HG03378 (cell line): ENCODE data around the gene ADAP1.
A peak's percentile ranks its signal among the peaks of the same experiment; 100 is the strongest.

Experiments used
- ATAC-seq: cut with Tn5 transposase; IDR thresholded peaks from one replicate; pipeline ENCODE4 v1.9.1; 2021; ENCODE audit warnings: mild to moderate bottlenecking, moderate library complexity; ENCODE audit not compliant: unreplicated experiment

ADAP1 gene

DNA sequence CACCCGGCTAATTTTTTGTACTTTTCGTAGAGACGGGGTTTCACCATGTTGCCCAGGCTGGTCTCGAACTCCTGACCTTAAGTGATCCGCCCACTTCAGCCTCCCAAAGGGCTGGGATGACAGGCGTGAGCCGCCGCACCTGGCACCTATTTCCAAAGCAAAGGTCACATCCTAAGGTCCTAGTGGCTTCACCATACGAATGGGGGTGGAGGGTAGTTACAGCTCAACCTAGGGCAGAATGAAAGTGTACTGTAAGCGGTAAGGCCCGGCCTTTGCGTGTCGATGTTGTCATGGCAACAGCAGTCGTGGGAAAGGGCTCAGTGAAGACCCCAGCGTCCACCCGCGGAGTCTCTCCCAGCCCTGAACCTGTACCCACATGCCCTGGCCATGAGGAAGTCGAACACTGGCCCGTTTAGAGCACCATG lies 22.4 kb upstream of the ADAP1 start:
- no peak for ATAC-seq

DNA sequence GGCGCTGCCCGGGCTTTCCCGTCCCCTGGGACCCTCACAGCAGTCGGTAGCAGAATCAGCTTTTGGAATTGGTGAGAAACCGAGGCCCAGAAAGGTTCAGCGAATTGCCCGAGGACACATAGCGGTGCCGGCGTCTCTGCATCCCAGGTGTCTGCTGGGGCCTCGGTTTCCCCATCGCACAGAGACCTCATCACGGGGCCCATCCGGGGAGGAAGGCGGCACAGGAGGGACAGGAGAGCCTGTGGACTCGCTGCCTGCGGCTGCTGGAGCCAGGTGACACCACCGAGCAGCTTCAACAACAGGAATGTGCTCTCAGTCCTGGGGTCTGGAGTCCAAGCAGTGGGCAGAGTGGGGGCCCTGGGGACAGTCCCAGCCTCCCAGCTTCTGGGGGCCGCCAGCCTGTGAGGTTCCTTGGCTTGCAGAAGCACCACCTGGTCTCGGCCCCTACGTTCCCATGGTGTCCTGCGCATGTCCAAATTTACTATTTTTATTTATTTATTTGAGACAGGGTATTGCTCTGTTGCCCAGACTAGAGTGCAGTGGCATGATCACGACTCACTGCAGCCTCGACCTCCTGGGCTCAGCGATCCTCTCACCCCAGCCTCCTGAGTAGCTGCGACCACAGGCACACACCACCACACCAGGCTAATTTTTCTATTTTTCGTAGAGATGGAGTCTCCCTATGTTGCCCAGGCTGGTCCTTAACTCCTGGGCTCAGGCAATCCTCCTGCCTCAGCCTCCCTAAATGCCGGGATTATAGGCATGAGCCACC lies 21.4 kb upstream of the ADAP1 start:
- ATAC-seq, result no peak

DNA sequence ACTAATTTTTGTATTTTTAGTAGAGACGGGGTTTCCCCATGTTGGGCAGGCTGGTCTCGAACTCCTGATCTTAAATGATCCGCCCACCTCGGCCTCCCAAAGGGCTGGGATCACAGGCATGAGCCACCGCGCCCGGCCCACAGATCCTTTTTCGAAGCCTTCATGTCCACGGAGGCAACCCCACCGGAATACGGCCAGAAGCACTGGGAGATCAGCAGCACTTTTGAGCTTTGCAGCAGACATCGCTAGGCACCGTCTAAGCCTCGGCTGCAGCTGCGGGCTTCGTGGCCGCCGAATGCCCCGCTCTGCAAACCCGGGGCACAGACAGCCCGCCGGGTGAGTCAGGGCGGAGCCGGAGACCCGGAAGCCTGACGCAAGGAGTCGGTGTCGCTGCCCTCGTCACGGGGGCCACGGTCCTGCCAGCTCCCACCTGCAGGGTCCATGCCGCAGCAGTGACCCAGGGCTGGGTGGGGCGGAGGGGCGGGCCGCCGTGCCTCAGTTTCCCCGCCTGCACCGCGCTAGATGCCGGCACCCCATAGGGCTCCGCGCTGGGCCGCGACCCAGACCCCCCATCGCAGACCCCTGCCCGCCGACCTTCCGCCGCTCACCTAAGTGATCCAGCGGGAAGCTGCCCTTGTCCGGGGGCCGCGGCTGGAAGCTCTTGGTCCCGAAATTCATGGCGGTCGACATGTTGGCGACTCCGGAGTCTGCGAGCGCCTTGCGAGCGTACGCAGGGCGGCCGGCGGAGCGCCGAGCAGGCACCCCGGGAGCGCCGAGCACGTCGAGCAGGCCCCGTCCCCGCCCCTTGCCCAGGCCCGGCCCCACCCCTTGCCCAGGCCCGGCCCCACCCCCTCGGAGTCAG lies 20.6 kb upstream of the ADAP1 start, which contains the start of gene COX19:
Gene COX19 (minus strand): TSS at position 730 of the 862 bp plus-strand sequence. CDS start 40 bp downstream, at position 690.
- peak; percentile 43 for ATAC-seq

DNA sequence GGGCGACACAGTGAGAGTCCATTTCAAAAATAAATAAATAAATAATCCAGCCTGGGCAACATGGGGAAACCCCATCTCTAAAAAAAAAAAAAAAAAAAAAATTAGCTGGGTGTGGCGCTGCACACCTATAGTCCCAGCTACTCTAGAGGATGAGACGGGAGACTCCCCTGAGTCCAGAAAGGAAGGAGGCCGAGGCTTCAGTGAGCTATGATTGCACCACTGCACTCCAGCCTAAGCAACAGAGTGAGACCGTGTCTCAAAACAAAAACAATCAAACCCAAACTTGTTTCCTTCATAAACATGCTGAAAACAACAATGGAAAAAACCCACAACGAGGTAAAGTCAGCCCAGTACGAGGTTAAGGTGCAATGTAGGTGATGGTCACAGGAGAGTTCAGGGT lies 19.7 kb upstream of the ADAP1 start:
- no peak for ATAC-seq

DNA sequence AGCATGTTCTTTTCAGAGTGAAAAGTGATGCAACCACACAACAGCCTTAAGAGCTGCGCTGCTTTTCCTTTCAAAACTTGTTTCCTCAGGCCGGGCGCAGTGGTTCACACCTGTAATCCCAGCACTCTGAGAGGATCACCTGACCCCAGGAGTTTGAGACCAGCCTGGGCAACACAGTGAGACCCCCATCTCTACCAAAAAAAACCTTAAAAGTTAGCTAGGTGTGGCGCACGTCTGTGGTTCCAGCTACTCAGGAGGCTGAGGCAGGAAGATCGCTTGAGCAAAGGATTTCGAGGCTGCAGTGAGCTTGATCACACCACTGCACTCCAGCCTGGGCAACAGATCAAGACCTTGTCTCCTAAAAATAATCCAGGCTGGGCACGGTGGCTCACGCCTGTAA lies 18.8 kb upstream of the ADAP1 start:
- ATAC-seq, result no peak

DNA sequence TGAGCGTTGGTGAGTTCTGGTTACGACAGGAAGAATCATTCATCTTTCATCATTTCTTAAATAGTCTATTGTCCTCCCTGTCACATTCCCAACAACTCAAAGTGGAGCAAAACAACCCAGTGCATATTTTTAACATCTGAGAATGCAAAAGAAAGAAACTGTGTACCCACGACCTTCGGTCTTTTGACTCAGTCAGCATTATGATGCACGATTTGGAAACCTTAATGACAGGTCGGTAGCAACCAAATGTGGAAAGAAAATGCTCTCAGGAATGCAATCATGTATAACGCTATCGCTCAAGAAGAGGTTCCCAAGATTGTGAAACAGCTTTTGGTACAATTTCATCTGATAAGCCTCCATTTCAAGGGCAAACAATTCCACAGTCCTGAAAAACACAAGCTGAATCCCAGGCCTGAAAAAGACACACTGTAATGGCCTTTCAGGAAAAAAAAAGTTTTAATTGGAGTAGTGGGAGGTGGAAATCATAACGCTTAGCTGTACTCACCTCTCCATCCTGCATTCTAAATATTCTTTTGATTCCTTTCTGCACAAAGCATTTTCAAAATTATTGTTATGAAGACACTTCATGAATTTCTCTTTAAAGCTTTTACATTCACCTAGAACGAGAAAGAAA lies 18.3 kb upstream of the ADAP1 start:
- ATAC-seq, result no peak

DNA sequence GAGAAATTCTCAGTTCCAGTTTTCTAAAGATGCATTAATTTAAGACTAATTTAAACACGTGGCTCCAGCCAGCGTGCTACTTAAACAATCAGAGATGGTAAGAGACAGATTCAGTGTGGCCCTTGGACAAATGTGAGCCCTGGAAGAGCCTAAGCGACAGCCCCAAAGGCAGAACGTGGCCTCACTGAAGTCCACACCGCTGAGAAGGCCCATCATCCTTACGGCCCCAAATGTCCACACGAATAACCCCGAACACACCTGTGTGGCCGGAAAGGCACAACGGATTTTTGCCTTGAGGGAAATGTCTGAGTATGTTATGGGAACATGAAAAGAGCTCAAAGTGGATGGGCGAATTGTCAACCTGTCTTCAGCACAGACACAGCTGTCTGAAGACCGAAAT lies 17.6 kb upstream of the ADAP1 start:
- no peak for ATAC-seq

DNA sequence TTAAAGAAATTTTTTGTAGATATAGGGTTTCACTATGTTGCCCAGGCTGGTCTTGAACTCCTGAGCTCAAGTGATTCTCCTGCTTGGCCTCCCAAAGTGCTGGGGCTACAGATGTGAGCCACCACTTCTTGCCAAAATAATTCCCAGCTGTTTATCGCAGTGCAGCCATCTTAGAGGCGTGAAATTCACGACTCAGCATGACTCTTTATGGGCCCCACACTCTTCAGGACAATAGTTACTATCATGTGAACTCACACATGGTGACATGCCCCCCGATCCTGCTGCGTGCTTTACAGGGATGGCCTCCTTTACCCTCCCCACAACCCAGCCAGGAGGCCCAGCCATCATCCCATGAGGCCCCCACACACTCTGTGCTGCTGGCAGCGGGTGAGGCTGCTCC lies 16.3 kb upstream of the ADAP1 start:
- ATAC-seq, result no peak

DNA sequence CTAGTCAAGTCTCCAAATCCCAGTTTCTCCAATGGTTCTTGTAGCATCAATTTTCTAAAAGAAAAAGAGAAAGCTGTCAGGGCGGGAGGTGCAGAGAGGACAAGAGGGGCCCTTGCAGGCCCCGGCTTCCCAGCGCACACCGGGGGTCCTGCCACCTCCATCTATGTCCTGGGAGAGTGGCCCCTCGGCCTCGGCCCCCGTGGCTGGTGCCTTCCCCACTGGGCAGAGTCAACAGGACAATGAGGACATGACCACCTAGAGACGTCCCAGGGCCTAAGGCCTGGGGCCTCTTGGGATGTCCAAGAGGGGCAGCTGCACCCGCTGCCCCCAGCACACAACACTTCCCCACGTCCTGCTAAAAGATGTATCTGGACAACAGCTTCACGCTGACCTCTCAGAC lies 14.9 kb upstream of the ADAP1 start:
- no peak for ATAC-seq

DNA sequence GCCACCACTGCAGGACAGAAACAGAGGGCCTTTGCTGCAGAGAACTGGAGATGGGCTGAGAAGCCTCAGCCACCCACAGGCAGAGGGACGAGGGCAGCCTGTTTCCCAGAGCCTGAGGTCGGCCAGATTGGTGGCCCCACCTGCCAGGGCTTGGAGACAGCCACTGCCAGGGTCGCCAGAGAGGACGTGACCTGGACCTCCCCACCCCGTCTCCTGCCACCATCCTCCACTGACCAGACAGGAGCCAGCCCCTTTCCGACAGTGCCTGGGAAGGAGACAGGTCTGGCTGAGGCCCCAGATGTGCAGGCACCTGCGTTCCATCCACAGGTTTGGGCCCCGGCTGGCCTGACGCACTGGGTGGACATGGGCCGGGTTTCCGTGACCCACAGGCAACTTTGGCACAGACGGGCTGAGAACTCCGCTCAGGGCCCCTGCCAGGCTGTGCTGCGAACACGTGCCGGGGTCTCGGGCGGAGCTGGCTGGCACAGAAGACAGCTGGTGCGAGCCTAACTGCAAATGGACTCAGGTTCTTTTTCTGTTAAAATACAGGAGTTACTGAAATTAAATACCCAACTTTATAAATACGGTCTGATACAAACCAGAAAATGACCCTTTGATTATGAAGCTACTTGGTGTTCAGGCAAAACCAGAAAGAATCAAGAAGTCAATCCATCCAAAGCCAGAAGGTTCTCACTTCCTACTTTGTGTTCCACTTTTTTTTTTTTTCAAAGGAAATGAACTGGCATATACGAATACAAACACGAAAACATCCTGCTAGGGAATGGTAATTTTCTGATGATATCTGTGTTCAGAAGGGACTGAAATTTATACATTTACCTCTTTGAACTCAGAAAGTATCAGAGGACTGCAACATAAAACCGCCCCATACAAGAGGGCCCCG lies 14.0 kb upstream of the ADAP1 start:
- no peak for ATAC-seq

DNA sequence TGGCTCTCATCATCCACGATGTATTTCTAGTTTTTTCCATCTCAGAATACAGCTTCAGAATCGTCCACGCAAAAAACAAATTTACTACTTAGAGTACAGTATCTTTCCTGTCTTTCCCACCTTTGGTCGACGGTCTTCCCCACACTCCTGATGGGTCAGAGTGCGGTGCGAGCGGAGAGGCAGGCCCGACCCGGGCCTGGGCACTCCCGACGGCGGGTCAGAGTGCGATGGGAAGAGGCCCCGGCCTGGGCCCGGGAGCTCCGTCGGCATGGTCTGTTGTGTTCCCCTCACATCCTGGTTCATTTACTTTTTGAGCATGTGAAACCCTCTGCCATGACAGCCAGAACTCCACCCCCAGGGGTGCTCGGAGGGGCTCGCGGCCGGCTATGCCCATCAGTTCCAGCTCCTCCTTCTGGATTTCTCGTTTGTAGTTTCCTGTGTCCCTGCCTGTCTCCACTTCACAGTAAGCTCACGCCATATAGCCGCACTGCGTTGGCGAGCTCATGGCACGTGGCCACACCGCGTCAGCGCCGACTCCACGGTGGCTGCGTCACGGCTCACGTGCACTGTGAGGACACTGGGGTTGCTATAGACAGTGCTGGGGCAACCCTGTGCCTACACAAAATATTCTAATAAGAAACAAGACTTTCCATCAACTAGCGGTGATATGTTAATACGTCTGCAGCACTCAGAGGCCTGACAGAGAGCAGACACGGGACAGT lies 13.0 kb upstream of the ADAP1 start:
- ATAC-seq, result no peak

DNA sequence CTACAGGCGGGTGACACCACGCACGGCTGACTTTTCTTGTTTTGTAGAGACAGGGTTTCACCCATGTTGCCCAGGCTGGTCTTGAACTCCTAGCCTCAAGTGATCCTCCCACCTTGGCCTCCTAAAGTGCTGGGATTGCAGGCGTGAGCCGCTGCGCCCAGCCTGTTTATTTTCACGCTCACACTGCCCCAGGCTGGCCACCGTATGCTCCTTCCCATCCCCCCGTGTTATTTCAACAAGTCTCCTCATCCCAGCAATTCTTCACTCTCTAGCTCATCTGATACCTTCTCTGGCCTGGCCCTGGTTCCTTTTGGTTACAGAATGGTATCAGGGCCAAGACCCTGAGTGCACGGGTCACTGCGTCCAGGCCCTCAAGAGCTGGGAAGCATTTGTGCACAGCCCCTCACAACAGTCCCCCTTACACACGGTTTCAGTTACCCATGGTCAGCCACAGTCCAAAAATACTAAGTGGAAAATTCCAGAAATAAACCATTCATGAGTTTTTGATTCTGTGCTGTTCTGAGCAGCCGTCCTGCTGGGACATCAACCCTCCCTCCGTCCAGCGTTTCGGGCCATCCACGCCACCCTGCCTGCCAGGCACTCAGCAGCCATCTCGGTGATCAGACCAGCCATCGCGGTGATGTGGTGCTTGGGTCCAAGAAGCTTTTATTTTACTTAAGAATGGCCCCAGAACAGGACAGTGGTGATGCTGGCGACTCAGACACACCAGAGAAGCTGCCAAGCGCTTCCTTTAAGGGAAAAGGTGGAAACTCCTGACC lies 12.0 kb upstream of the ADAP1 start:
- no peak for ATAC-seq

DNA sequence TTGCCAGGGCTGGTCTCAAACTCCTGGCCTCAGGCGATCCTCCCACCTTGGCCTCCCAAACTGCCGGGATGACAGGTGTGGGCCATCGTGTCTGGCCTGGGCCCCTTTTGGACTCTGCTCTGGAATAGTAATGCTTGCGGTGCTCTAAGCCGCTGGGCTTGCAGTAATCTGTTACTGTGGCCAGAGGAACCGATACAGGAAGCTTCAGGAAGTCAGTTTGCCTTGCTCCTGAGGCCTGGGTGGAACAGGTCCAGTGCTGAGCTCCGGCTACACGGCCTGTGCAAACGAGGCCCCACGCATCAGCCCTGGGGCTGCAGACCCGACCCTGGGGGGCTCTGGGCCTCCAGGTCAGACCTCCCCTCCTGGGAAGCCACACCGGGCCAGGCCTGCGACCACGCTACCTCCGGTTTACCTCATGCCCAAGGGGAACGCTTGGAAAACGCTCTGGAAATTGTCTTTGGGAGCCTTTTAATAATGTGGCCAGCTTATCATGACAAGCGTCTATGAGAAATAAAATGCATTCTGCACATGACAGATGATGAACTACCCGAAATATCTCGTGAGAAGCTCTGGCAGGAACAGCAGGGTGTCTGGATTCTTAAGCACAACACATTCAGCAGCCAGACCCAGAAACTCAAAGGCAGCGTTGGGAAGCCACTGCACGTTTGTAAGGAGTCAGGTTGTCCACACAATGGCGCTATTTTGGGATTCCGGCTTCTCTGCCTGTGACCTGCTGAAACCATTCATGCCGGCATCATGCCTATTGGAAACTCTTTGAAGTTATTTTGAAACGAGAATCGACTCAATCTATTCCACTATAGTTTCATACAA lies 10.1 kb upstream of the ADAP1 start:
- ATAC-seq, result no peak

DNA sequence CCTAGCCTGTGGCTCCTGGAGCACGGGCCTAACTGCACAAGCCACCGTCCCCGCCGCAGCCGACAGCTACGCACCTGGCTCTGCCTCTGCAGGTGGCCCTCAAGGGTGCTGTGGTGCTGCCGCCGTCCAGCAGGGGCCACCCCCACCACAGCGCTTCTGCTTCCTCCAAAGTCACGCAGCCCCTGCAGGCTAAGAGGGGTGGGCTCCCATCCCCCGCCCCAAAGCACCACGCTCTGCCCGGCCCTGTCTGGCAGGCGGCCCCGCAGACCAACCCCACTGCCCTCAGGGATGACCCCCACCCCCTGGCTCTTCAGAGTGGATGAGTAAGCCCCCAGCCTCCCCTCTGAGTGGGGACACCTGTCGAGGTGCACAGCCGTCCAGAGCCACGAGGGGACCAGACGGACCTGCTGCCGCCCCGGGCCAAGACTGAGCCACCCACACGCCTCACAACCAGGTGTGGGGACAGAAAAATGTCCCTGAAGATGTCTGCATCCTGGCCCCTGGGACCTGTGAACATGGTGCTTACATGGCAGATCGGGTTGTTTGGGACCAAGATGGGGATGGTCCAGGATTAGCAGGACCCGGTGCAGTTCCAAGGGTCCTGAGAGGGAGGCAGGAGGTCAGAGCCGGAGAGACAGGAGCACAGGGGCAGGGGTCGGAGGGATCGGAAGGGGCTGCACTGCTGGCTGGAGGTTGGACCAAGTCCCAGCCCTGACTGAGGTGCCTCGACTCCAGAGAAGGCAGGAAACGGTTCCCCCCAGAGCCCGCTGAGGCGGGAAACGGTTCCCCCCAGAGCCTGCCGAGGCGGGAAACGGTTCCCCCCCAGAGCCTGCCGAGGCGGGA lies 9.0 kb upstream of the ADAP1 start:
- ATAC-seq, result no peak

DNA sequence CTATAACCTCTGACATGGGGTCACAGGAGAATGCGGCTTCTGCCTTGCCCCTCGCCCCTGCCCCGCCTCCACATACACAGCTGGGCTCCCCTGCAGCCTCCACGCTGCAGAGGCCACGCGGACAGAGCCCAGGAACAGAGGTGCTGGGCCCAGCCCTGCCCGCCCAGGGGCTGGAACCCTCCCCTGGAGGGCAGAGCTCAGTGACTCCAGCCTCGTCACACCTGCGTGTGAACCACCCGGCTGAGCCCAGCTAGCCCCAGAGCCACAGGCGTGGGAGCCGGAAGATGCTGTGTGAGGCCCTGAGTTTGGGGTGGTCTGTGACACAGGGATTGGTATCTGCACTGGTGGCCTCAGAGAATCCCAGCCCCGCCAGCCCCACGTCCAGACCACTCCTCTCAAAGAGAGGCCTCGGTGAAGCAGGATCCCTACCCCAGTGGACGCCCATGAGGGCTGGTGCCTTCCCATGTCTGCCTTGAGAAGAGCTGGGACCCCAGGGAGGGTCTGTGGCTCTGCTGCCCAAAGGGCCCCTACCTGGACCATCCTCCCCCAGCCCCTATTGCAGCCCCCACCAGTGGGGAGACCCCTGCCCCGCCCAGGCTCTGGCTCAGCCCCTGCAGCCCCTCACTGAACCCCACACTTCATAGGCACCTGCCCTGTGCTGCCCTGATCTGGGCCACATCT lies 8.1 kb upstream of the ADAP1 start:
- ATAC-seq, result no peak

DNA sequence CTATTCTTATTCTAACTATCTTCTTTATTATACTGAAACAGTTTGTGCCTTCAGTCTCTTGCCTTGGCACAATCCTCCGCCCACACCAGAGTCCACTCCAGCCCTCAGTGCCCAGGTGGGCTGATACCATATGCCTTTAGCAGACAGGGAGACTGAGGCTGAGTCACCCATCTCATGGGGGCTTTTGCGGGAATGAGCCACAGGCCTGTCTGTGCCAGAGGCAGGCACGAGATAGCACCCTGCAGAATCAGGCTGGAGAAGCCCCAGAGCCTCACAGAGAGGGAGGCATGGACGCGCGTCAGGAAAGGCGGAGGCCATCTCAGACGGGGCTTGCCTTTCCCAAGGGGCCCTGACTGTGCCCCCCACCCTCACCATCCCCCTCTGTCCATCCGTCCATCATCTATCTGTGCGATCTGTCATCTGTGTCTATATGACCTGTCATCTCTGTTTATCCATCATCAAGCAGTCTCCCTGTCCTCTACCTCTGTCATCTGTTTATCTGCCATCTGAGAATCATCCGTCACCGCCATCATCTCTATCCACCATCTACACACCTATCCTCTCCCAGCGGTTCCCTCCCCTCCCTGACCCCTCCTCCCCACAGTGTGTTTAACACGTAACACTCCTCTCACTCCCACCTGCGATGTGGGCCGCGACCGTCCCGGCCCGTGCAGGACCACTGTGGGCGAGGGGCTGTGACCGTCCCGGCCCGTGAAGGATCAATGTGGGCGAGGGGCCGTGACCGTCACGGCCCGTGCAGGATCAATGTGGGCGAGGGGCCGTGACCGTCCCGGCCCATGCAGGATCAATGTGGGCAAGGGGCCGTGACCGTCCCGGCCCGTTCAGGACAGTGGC lies 7.3 kb upstream of the ADAP1 start:
- ATAC-seq, result no peak
